Neuronal stem cell (in vitro differentiated cells): ENCODE data around the gene PSD2.

Source experiments
- DNase-seq: peaks from one replicate; pipeline ENCODE4 v3.0.0-alpha.2; 2013; ENCODE audit warnings: low spot score
- H2AFZ ChIP-seq: one replicate; pipeline ENCODE4 v1.6.1; 2013; ENCODE audit warnings: mild to moderate bottlenecking, low read length, inconsistent platforms
- H2AK5ac ChIP-seq: 2 replicates; pipeline ENCODE4 v1.6.1; 2013; ENCODE audit warnings: low read depth, mild to moderate bottlenecking, inconsistent platforms, low read length, moderate library complexity, mixed read lengths
- H2BK120ac ChIP-seq: 2 replicates; pipeline ENCODE4 v1.6.1; 2013; ENCODE audit warnings: low read depth, mild to moderate bottlenecking, inconsistent platforms, low read length, moderate library complexity, mixed read lengths
- H2BK12ac ChIP-seq: one replicate; pipeline ENCODE4 v1.6.1; 2013; ENCODE audit warnings: low read length, inconsistent platforms
- H2BK15ac ChIP-seq: 2 replicates; pipeline ENCODE4 v1.6.1; 2013; ENCODE audit warnings: mild to moderate bottlenecking, low read length, inconsistent platforms, mixed read lengths
- H2BK5ac ChIP-seq: one replicate; pipeline ENCODE4 v1.6.1; 2013; ENCODE audit warnings: inconsistent platforms, mild to moderate bottlenecking, low read length, moderate library complexity
- H3K14ac ChIP-seq: one replicate; pipeline ENCODE4 v1.6.1; 2013; ENCODE audit warnings: low read length, inconsistent platforms
- H3K18ac ChIP-seq: 2 replicates; pipeline ENCODE4 v1.6.1; 2013; ENCODE audit warnings: low read length, inconsistent platforms
- H3K23ac ChIP-seq: 2 replicates; pipeline ENCODE4 v1.6.1; 2013; ENCODE audit warnings: low read depth, mild to moderate bottlenecking, mixed read lengths, low read length, inconsistent platforms; ENCODE audit not compliant: poor library complexity
- H3K27ac ChIP-seq: replicated peaks from 3 replicates; pipeline ENCODE4 v1.5.1; 2013; ENCODE audit warnings: low read length, inconsistent platforms
- H3K27me3 ChIP-seq, 3 experiments: 2 replicates each; pipeline ENCODE4 v1.6.1; 2013; ENCODE audit warnings: low read length in 3 of 3, mild to moderate bottlenecking in 2 of 3, inconsistent platforms in 1 of 3, low read depth in 1 of 3, mixed read lengths in 1 of 3, moderate library complexity in 1 of 3; ENCODE audit not compliant: control insufficient read depth in 3 of 3, insufficient read depth in 3 of 3
- H3K36me3 ChIP-seq, 2 donors: replicated peaks in 1 of 2; 2 replicates each; pipeline ENCODE4 v1.6.1; 2013; ENCODE audit warnings: low read length in 2 of 2; ENCODE audit not compliant: control insufficient read depth in 2 of 2, insufficient read depth in 2 of 2
- H3K4ac ChIP-seq: 2 replicates; pipeline ENCODE4 v1.6.1; 2013; ENCODE audit warnings: inconsistent platforms, mild to moderate bottlenecking, low read length, moderate library complexity
- H3K4me1 ChIP-seq, 2 donors: 1 replicate in 1 of 2; 2 replicates in 1 of 2; pipeline ENCODE4 v1.6.1; 2013; ENCODE audit warnings: low read length in 2 of 2, low read depth in 1 of 2; ENCODE audit not compliant: control insufficient read depth in 2 of 2, insufficient read depth in 1 of 2
- H3K4me2 ChIP-seq: one replicate; pipeline ENCODE4 v1.6.1; 2013; ENCODE audit warnings: mild to moderate bottlenecking, low read length, inconsistent platforms; ENCODE audit not compliant: insufficient read depth, poor library complexity, severe bottlenecking
- H3K4me3 ChIP-seq, 2 donors: 2 replicates each; pipeline ENCODE4 v1.5.1; 2013; ENCODE audit warnings: low read length in 2 of 2, mild to moderate bottlenecking in 2 of 2, inconsistent platforms in 1 of 2, moderate library complexity in 1 of 2
- H3K79me1 ChIP-seq: one replicate; pipeline ENCODE4 v1.6.1; 2013; ENCODE audit warnings: low read depth, mild to moderate bottlenecking, inconsistent platforms, low read length, moderate library complexity
- H3K9ac ChIP-seq: one replicate; pipeline ENCODE4 v1.6.1; 2013; ENCODE audit warnings: mild to moderate bottlenecking, low read depth, low read length, inconsistent platforms; ENCODE audit not compliant: poor library complexity
- H3K9me3 ChIP-seq, 2 donors: replicated peaks in 1 of 2; 2 replicates each; pipeline versions ENCODE3 to v1.6.1; 2013; ENCODE audit warnings: low read length in 2 of 2, mild to moderate bottlenecking in 2 of 2, inconsistent platforms in 1 of 2, low read depth in 1 of 2, mixed read lengths in 1 of 2, moderate library complexity in 1 of 2; ENCODE audit not compliant: control insufficient read depth in 2 of 2, insufficient read depth in 1 of 2
- H4K8ac ChIP-seq: one replicate; pipeline ENCODE4 v1.6.1; 2013; ENCODE audit warnings: low read depth, mild to moderate bottlenecking, inconsistent platforms, low read length, moderate library complexity
- H4K91ac ChIP-seq: one replicate; pipeline ENCODE4 v1.6.1; 2013; ENCODE audit warnings: low read length, low read depth, mild to moderate bottlenecking, inconsistent platforms; ENCODE audit not compliant: poor library complexity
- WGBS, 2 donors: extraction: QIAGEN DNeasy Blood & Tissue Kit; methylation state at CpG; one replicate each; pipeline ENCODE4 v1.1.7; 2013; ENCODE audit warnings: missing lambda C conversion rate in 2 of 2, mixed read lengths in 1 of 2; ENCODE audit not compliant: insufficient read length in 2 of 2, insufficient replicate concordance in 1 of 2; ENCODE audit errors: extremely low coverage in 2 of 2; 5-methylcytosine and 5-hydroxymethylcytosine counted together

PSD2 gene

GRCh38 chr5:139798883-139799282 lies 3.3 kb downstream of the PSD2 start:
- DNase-seq = no peak
- Histone ChIP-seq H4K8ac (no peak overlapping the region), H3K4ac (no peak overlapping the region), H3K9ac (no peak overlapping the region), H2BK12ac (no peak overlapping the region), H3K4me3 (no peak overlapping the region), H2BK15ac (no peak overlapping the region), H2AFZ (no peak overlapping the region), H2BK120ac (no peak overlapping the region), H2BK5ac (no peak overlapping the region), H3K27me3 (peaks cover 9 to 89% (median 50%) of the 10 kb centered on the region in 3 experiments), H3K14ac (no peak overlapping the region), H3K4me1 (peaks cover 0 to 5% of the 10 kb centered on the region in 2 donors), H3K36me3 (no peaks in the 10 kb centered on the region), H3K27ac (no peak overlapping the region), H3K4me2 (no peak overlapping the region), H3K79me1 (no peaks in the 10 kb centered on the region), H3K18ac (no peak overlapping the region), H4K91ac (no peak overlapping the region), H3K9me3 (no peaks in the 10 kb centered on the region), H2AK5ac (no peak overlapping the region), H3K23ac (no peak overlapping the region)
- no CpG with 5 or more reads among the region's 2 CpGs for WGBS, 2 donors

- Histone ChIP-seq H3K27me3 (peaks cover 9 to 85% (median 46%) of the 10 kb centered on the region in 3 experiments), H2BK12ac (no peak overlapping the region), H3K9me3 (no peaks in the 10 kb centered on the region), H3K14ac (no peak overlapping the region), H2AK5ac (no peak overlapping the region), H3K4me1 (peaks cover 0 to 5% of the 10 kb centered on the region in 2 donors), H4K8ac (no peak overlapping the region), H3K23ac (peak overlapping the region; percentile 26), H2BK5ac (no peak overlapping the region), H3K79me1 (no peaks in the 10 kb centered on the region), H3K36me3 (no peaks in the 10 kb centered on the region), H3K4ac (no peak overlapping the region), H3K9ac (no peak overlapping the region), H2BK120ac (no peak overlapping the region), H2AFZ (no peak overlapping the region), H3K4me2 (no peak overlapping the region), H3K18ac (no peak overlapping the region), H3K4me3 (no peak overlapping the region), H3K27ac (no peak overlapping the region), H4K91ac (no peak overlapping the region), H2BK15ac (no peak overlapping the region)
- no peak for DNase-seq
These were observed 3.8 kb downstream of the PSD2 start for GRCh38 chr5:139799359-139799758.

- no peak overlapping the region for H3K4ac ChIP-seq
- no peaks in the 10 kb centered on the region for H3K4me1 ChIP-seq
- H3K23ac ChIP-seq = no peak overlapping the region
- no peak overlapping the region for H3K9ac ChIP-seq
- peaks cover 0 to 58% (median 8%) of the 10 kb centered on the region in 3 experiments for H3K27me3 ChIP-seq
- WGBS, 2 donors = no CpG with 5 or more reads among the region's 2 CpGs
- no peak overlapping the region for H2AK5ac ChIP-seq
- H3K18ac ChIP-seq = no peak overlapping the region
- H2BK15ac ChIP-seq = no peak overlapping the region
- no peak overlapping the region for H2BK120ac ChIP-seq
- no peak overlapping the region for H2BK5ac ChIP-seq
- H3K9me3 ChIP-seq = no peaks in the 10 kb centered on the region
- H3K36me3 ChIP-seq = no peaks in the 10 kb centered on the region
- no peak overlapping the region for H4K91ac ChIP-seq
- DNase-seq = no peak
- H2AFZ ChIP-seq = no peak overlapping the region
- no peak overlapping the region for H3K27ac ChIP-seq
- no peak overlapping the region for H3K4me2 ChIP-seq
- no peak overlapping the region for H4K8ac ChIP-seq
- no peak overlapping the region for H2BK12ac ChIP-seq
- H3K79me1 ChIP-seq = no peaks in the 10 kb centered on the region
- H3K4me3 ChIP-seq = no peak overlapping the region
- H3K14ac ChIP-seq = no peak overlapping the region
These were observed 8.4 kb downstream of the PSD2 start for GRCh38 chr5:139803978-139804377.

- Histone ChIP-seq H3K27ac (no peak overlapping the region), H4K91ac (no peak overlapping the region), H3K36me3 (no peaks in the 10 kb centered on the region), H3K14ac (peak overlapping the region; percentile 49), H3K9ac (no peak overlapping the region), H2BK5ac (no peak overlapping the region), H2BK12ac (peak overlapping the region; percentile 1), H3K4me3 (peak overlapping the region in 1 of 2 donors; percentile 31), H3K23ac (no peak overlapping the region), H2BK15ac (no peak overlapping the region), H3K4me1 (no peaks in the 10 kb centered on the region), H2BK120ac (no peak overlapping the region), H3K27me3 (peaks cover 0 to 50% (median 2%) of the 10 kb centered on the region in 3 experiments), H3K18ac (no peak overlapping the region), H3K79me1 (no peaks in the 10 kb centered on the region), H3K4ac (no peak overlapping the region), H2AFZ (no peak overlapping the region), H4K8ac (no peak overlapping the region), H3K4me2 (no peak overlapping the region), H2AK5ac (no peak overlapping the region), H3K9me3 (no peaks in the 10 kb centered on the region)
- WGBS, 2 donors = no CpG with 5 or more reads among the region's 17 CpGs
- no peak for DNase-seq
These were observed 9.3 kb downstream of the PSD2 start for GRCh38 chr5:139804800-139805397.
